Measurements from ENCODE around the gene ZNF827.

ZNF827 gene

GRCh38 chr4:145859926-145860325, 78.7 kb downstream of the ZNF827 start:
- DNase-seq (ENCODE audit: low read depth), result no peak
- Histone ChIP-seq H3K9ac (ENCODE audit: low read length) (no peak overlapping the region), H3K36me3 (ENCODE audit: control insufficient read depth, insufficient read depth, low read length, severe bottlenecking) (no peaks in the 10 kb centered on the region), H3K4me3 (ENCODE audit: low read length) (no peak overlapping the region), H3K27me3 (replicated peaks; ENCODE audit: control insufficient read depth, insufficient read depth, low read length) (no peaks in the 10 kb centered on the region), H3K9me3 (ENCODE audit: control insufficient read depth, low read length) (no peaks in the 10 kb centered on the region), H3K4me1 (ENCODE audit: control insufficient read depth, insufficient read depth, low read length) (no peaks in the 10 kb centered on the region)

DNA sequence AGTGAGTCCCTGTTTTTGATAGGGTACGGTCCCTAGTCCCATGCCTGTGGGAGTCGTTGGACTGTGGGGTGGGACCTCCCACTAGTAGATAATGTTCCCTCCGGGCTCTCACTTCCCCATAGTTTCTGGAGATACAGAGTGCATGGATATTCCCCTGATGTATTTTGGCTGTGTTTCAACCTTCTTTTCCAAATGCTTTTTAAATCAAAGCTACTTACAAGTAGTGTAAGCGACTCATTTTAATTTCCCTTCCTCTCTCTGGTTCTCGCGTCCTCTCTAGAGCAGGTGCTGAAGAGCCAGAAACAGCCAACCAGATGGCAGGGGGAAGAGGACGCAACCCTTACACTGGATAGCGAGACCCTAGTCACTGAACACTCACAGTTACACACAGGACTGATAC, 79.2 kb downstream of the ZNF827 start:
- Histone ChIP-seq H3K36me3 (ENCODE audit: control insufficient read depth, insufficient read depth, low read length, severe bottlenecking) (no peaks in the 10 kb centered on the region), H3K4me1 (ENCODE audit: control insufficient read depth, insufficient read depth, low read length) (no peaks in the 10 kb centered on the region), H3K4me3 (ENCODE audit: low read length) (no peak overlapping the region), H3K9ac (ENCODE audit: low read length) (no peak overlapping the region), H3K27me3 (replicated peaks; ENCODE audit: control insufficient read depth, insufficient read depth, low read length) (no peaks in the 10 kb centered on the region), H3K9me3 (ENCODE audit: control insufficient read depth, low read length) (no peaks in the 10 kb centered on the region)
- DNase-seq (ENCODE audit: low read depth), result no peak

DNA sequence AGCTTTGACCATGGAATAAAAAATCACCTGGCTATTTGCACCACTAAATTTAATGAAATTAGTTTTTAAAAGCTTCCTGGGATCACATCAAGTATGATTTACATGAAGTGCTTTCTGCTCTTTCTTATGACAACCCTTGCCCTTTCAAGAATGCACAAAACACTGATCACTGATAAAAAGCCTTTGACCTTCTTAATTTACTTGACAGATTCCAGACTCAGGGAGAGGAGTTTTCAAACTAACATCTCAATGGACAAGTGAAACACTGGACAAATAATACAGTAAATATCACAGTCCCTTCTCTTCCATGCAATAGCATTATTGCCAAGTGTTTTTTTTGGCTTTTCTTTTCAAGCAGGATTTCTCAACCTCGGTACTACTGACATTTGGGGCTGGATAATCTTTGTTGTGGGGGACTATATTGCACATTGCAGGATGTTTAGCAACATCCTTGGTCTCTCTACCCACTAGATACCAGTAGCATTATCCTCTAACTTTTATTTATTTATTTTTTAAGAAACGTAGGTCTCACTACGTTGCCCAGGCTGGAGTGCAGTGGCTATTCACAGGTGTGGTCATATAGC, 86.3 kb downstream of the ZNF827 start:
- Histone ChIP-seq H3K9me3 (ENCODE audit: control insufficient read depth, low read length) (no peaks in the 10 kb centered on the region), H3K27me3 (replicated peaks; ENCODE audit: control insufficient read depth, insufficient read depth, low read length) (no peaks in the 10 kb centered on the region), H3K4me1 (ENCODE audit: control insufficient read depth, insufficient read depth, low read length) (peaks cover 19% of the 10 kb centered on the region), H3K9ac (ENCODE audit: low read length) (no peak overlapping the region), H3K36me3 (ENCODE audit: control insufficient read depth, insufficient read depth, low read length, severe bottlenecking) (no peaks in the 10 kb centered on the region), H3K4me3 (ENCODE audit: low read length) (no peak overlapping the region)
- DNase-seq (ENCODE audit: low read depth), result peak; percentile 80

DNA sequence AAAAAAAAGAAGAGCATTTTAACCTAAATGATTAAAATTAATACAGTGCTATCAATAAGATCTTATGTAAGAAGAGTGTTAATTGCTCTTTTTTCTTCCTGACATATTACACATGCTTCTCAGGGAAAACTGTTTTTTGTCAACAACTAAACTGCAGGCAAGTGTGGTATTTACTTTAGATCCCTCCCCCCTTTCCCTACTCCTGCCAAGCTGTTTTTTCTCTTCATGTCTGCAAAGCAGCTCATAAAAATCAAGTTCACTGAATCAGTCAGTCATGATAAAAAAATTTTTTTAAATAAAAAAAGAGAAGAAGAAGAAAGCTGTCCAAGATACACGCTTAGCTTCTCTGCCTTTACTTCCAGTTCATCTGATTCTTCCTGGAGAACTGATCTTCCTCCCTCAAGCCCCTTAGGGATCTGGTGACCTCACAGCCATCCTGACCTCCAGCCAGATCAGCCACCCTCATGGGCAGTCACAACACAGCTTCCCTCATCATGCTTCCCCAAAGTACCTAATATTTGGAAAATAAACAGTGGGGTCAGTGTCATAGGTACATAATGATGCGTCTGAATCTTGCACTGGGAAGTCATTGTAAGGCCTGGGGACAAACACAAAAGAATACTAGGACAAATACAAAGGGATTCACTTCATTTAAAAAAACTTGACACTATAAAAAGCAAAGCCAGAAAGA, 87.0 kb downstream of the ZNF827 start:
- Histone ChIP-seq H3K4me3 (ENCODE audit: low read length) (no peak overlapping the region), H3K36me3 (ENCODE audit: control insufficient read depth, insufficient read depth, low read length, severe bottlenecking) (no peaks in the 10 kb centered on the region), H3K9ac (ENCODE audit: low read length) (no peak overlapping the region), H3K9me3 (ENCODE audit: control insufficient read depth, low read length) (no peaks in the 10 kb centered on the region), H3K27me3 (replicated peaks; ENCODE audit: control insufficient read depth, insufficient read depth, low read length) (no peaks in the 10 kb centered on the region), H3K4me1 (ENCODE audit: control insufficient read depth, insufficient read depth, low read length) (peaks cover 19% of the 10 kb centered on the region)
- DNase-seq (ENCODE audit: low read depth), result no peak

DNA sequence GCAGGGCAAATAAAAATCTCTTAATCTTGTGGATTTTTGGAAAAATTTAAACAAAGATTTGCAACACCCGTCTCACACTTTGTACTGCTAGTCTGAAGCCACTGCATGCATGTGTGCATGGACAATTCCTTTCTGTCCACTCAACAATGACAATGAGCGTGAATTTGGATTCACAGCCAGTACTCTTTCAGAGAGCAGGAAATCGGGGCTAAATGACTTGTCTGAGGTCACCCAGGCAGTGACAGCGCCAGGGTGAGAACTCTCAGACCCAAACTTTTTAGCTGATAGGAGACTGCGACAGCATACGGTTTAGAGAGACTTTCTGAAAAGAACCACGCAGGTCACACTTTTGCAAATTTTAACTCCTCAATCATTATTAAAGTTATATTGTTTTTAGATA, 90.9 kb downstream of the ZNF827 start:
- DNase-seq (ENCODE audit: low read depth), result no peak
- peaks cover 24% of the 10 kb centered on the region for H3K4me1 ChIP-seq (ENCODE audit: control insufficient read depth, insufficient read depth, low read length)
- no peaks in the 10 kb centered on the region for H3K27me3 ChIP-seq (replicated peaks; ENCODE audit: control insufficient read depth, insufficient read depth, low read length)
- H3K4me3 ChIP-seq (ENCODE audit: low read length), result no peak overlapping the region
- H3K9me3 ChIP-seq (ENCODE audit: control insufficient read depth, low read length), result no peaks in the 10 kb centered on the region
- peaks cover 5% of the 10 kb centered on the region for H3K36me3 ChIP-seq (ENCODE audit: control insufficient read depth, insufficient read depth, low read length, severe bottlenecking)
- H3K9ac ChIP-seq (ENCODE audit: low read length), result no peak overlapping the region

DNA sequence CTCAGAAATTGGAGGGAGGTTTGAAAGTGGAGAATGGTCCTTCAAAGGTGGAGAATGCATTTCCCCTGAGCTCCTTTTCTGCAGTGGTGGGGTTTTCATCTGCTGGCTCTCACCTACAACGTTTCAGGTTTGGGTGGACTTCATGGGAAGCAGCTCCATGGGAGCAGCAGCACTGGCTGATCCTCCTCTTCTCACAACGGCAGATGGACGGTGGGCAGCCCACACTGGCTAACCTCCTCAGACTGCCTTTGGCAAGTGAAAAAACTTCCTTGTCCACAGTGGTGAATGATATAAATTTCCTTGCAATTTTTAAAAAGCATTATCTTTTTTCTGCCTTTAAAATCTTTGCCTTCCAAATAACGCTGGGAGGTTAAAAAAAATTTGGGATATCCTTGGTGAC, 93.5 kb downstream of the ZNF827 start:
- peaks cover 5% of the 10 kb centered on the region for H3K36me3 ChIP-seq (ENCODE audit: control insufficient read depth, insufficient read depth, low read length, severe bottlenecking)
- H3K4me3 ChIP-seq (ENCODE audit: low read length), result no peak overlapping the region
- no peak for DNase-seq (ENCODE audit: low read depth)
- H3K9me3 ChIP-seq (ENCODE audit: control insufficient read depth, low read length), result no peaks in the 10 kb centered on the region
- no peak overlapping the region for H3K9ac ChIP-seq (ENCODE audit: low read length)
- H3K27me3 ChIP-seq (replicated peaks; ENCODE audit: control insufficient read depth, insufficient read depth, low read length), result no peaks in the 10 kb centered on the region
- H3K4me1 ChIP-seq (ENCODE audit: control insufficient read depth, insufficient read depth, low read length), result peaks cover 9% of the 10 kb centered on the region

DNA sequence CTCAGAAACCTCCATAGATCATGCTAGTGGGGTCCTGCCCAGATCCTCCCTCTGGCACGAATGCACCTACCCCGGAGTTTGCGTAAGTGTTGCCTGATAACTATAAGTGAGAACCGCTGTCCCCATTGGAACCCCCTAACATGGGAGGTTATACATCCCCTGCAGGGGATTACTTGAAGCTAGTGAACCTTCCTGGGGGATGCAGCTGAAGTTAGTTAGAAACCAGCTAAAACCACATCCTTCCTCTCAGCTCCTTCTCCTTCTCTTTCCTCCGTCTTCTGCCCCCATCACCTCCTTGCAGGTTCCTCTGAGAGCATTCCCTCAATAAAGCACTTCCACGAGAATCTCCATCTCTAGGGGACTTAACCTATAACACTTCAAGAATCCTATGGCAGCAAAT, 95.0 kb downstream of the ZNF827 start:
- Histone ChIP-seq H3K4me1 (ENCODE audit: control insufficient read depth, insufficient read depth, low read length) (peaks cover 9% of the 10 kb centered on the region), H3K27me3 (replicated peaks; ENCODE audit: control insufficient read depth, insufficient read depth, low read length) (no peaks in the 10 kb centered on the region), H3K4me3 (ENCODE audit: low read length) (no peak overlapping the region), H3K9me3 (ENCODE audit: control insufficient read depth, low read length) (no peaks in the 10 kb centered on the region), H3K36me3 (ENCODE audit: control insufficient read depth, insufficient read depth, low read length, severe bottlenecking) (peaks cover 5% of the 10 kb centered on the region), H3K9ac (ENCODE audit: low read length) (no peak overlapping the region)
- DNase-seq (ENCODE audit: low read depth), result no peak

- DNase-seq (ENCODE audit: low read depth), result peak; percentile 77
- Histone ChIP-seq H3K36me3 (ENCODE audit: control insufficient read depth, insufficient read depth, low read length, severe bottlenecking) (peaks cover 5% of the 10 kb centered on the region), H3K4me1 (ENCODE audit: control insufficient read depth, insufficient read depth, low read length) (peaks cover 9% of the 10 kb centered on the region)
Observed at GRCh38 chr4:145843148-145843547, 95.5 kb downstream of the ZNF827 start.

GRCh38 chr4:145842224-145842887, 96.3 kb downstream of the ZNF827 start:
- H3K4me1 ChIP-seq (ENCODE audit: control insufficient read depth, insufficient read depth, low read length), result peaks cover 9% of the 10 kb centered on the region
- no peaks in the 10 kb centered on the region for H3K9me3 ChIP-seq (ENCODE audit: control insufficient read depth, low read length)
- H3K4me3 ChIP-seq (ENCODE audit: low read length), result no peak overlapping the region
- DNase-seq (ENCODE audit: low read depth), result no peak
- peaks cover 5% of the 10 kb centered on the region for H3K36me3 ChIP-seq (ENCODE audit: control insufficient read depth, insufficient read depth, low read length, severe bottlenecking)
- H3K27me3 ChIP-seq (replicated peaks; ENCODE audit: control insufficient read depth, insufficient read depth, low read length), result no peaks in the 10 kb centered on the region
- H3K9ac ChIP-seq (ENCODE audit: low read length), result no peak overlapping the region

More at GRCh38 chr4:145843148-145843547, 95.5 kb downstream of the ZNF827 start:
- Histone ChIP-seq H3K27me3 (replicated peaks; ENCODE audit: control insufficient read depth, insufficient read depth, low read length) (no peaks in the 10 kb centered on the region), H3K9ac (ENCODE audit: low read length) (peak overlapping the region; percentile 7), H3K9me3 (ENCODE audit: control insufficient read depth, low read length) (no peaks in the 10 kb centered on the region), H3K4me3 (ENCODE audit: low read length) (no peak overlapping the region)

GRCh38 chr4:145840801-145841200, 97.8 kb downstream of the ZNF827 start:
- H3K36me3 ChIP-seq (ENCODE audit: control insufficient read depth, insufficient read depth, low read length, severe bottlenecking), result peaks cover 4% of the 10 kb centered on the region

DNA sequence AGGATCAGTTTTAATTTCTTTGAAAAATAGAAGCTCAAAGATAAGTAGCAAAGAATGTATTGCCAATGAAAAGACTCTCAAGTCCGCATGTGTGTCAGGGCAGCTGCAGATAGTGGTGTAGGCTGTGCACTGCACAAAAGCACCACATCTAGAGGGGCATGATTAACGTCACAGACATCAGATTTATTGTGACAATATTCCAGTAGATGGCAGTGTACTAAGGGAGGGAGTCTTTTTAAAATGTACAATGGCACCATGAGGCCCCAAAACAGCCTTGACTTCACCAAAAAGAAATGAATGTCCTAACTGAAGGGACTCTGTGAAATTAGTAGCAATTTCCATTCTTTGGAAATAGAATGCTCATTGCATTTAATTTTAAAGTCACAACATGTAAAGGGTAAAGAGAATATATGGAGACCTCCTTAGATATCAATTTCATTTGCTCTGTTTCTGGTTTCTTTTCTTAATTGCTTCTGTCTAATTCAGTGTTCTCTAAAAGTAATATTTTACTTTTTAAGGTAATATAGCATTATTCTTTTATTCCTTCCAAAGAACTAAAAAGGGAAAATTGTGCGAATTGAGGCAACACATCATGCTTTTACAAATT, 98.4 kb downstream of the ZNF827 start:
- Histone ChIP-seq H3K9ac (ENCODE audit: low read length) (no peak overlapping the region), H3K4me3 (ENCODE audit: low read length) (no peak overlapping the region), H3K4me1 (ENCODE audit: control insufficient read depth, insufficient read depth, low read length) (peaks cover 9% of the 10 kb centered on the region), H3K36me3 (ENCODE audit: control insufficient read depth, insufficient read depth, low read length, severe bottlenecking) (no peaks in the 10 kb centered on the region), H3K27me3 (replicated peaks; ENCODE audit: control insufficient read depth, insufficient read depth, low read length) (no peaks in the 10 kb centered on the region), H3K9me3 (ENCODE audit: control insufficient read depth, low read length) (no peaks in the 10 kb centered on the region)
- peak; percentile 67 for DNase-seq (ENCODE audit: low read depth)

More at GRCh38 chr4:145840801-145841200, 97.8 kb downstream of the ZNF827 start:
- H3K4me1 ChIP-seq (ENCODE audit: control insufficient read depth, insufficient read depth, low read length), result peaks cover 9% of the 10 kb centered on the region
- no peak for DNase-seq (ENCODE audit: low read depth)
- H3K4me3 ChIP-seq (ENCODE audit: low read length), result no peak overlapping the region
- no peaks in the 10 kb centered on the region for H3K27me3 ChIP-seq (replicated peaks; ENCODE audit: control insufficient read depth, insufficient read depth, low read length)
- H3K9me3 ChIP-seq (ENCODE audit: control insufficient read depth, low read length), result no peaks in the 10 kb centered on the region
- no peak overlapping the region for H3K9ac ChIP-seq (ENCODE audit: low read length)
